Panc1 (cell line): ENCODE measurements around the gene XBP1. TPM values are rescaled to one million over a fixed set of nuclear protein-coding genes. Genes with fewer than 3 reads are reported as not detected.

Experiments used
- ATAC-seq: fragments of 200-7000 bp; cut with Tn5 transposase; 2 replicates; pipeline ENCODE4 v1.9.1; 2020; ENCODE audit warnings: mild to moderate bottlenecking, moderate library complexity
- BruUV-seq: library from RNA; stranded (reverse); fragments of 400-500 nt; replicated peaks from 2 replicates; lab custom pipeline; 2021; lab: Mats Ljungman, UMichigan
- CTCF ChIA-PET: fragments of 300-600 bp; sonication (Branson Sonifier 250); formaldehyde crosslinking; loops from one replicate; lab custom pipeline; 2022; ENCODE audit warnings: antibody characterized with exemption; lab: Charles Lee
- POLR2A ChIA-PET: fragments of 300-600 bp; sonication (Branson Sonifier 250); formaldehyde crosslinking; loops from one replicate; lab custom pipeline; 2022; ENCODE audit warnings: antibody characterized with exemption; lab: Charles Lee
- DNase-seq: peaks from one replicate; pipeline ENCODE4 v3.0.0-alpha.2; 2010; ENCODE audit warnings: low read depth, low spot score
- H3K27ac ChIP-seq: 2 replicates; pipeline ENCODE4 v1.5.1; 2011; ENCODE audit warnings: mild to moderate bottlenecking, low read length, inconsistent platforms
- H3K27me3 ChIP-seq: fragments of 200-500 bp; sonication (Bioruptor generic); 2 replicates; pipeline ENCODE4 v1.6.0; 2014; ENCODE audit warnings: low read length, inconsistent platforms; ENCODE audit not compliant: control insufficient read depth, insufficient read depth
- H3K36me3 ChIP-seq: fragments of 200-500 bp; sonication (Bioruptor generic); 2 replicates; pipeline ENCODE4 v1.5.1; 2014; ENCODE audit warnings: inconsistent platforms, mild to moderate bottlenecking, low read length, moderate library complexity; ENCODE audit not compliant: control insufficient read depth, insufficient read depth
- H3K4me1 ChIP-seq: 2 replicates; pipeline ENCODE4 v1.5.1; 2011; ENCODE audit warnings: inconsistent platforms, mild to moderate bottlenecking, low read length, moderate library complexity; ENCODE audit not compliant: control insufficient read depth, insufficient read depth
- H3K4me3 ChIP-seq, 2 experiments: 2 replicates each; pipeline ENCODE4 v1.5.1; 2011 to 2012; ENCODE audit warnings: low read depth in 2 of 2, low read length in 2 of 2, mild to moderate bottlenecking in 2 of 2, inconsistent platforms in 1 of 2, moderate library complexity in 1 of 2
- H3K9me3 ChIP-seq: fragments of 200-500 bp; sonication (Bioruptor generic); 2 replicates; pipeline ENCODE4 v1.5.1; 2014; ENCODE audit warnings: low read depth, mild to moderate bottlenecking, inconsistent platforms, low read length, moderate library complexity; ENCODE audit not compliant: control insufficient read depth, insufficient read depth
- POLR2AphosphoS5 ChIP-seq: IDR thresholded peaks from 2 replicates; pipeline ENCODE4 v1.6.1; 2012; ENCODE audit warnings: mild to moderate bottlenecking, low read depth, low read length, moderate library complexity
- SIN3A ChIP-seq: IDR thresholded peaks from 2 replicates; pipeline ENCODE4 v1.6.1; 2012; ENCODE audit warnings: low read depth, mild to moderate bottlenecking, low read length, moderate library complexity, borderline replicate concordance; ENCODE audit not compliant: insufficient read depth
- TCF7L2 ChIP-seq: IDR thresholded peaks from 2 replicates; pipeline ENCODE4 v1.6.1; 2011; ENCODE audit warnings: mild to moderate bottlenecking, low read depth, low read length, inconsistent platforms
- in situ Hi-C: cut with HindIII; loops from 2 replicates; pipeline ENCODE4 v1.10.0; 2016; ENCODE audit warnings: low sequenced_read_pairs, low pct_unique_long_range_greater_than_20kb
- intact Hi-C: fragments of 100-400 bp; cut with micrococcal nuclease; formaldehyde crosslinking; loops from one replicate; pipeline ENCODE4 v1.10.0; 2022; ENCODE audit not compliant: unreplicated experiment
- total RNA-seq: library from RNA; stranded (reverse); gene quantifications from one replicate; pipeline ENCODE4 v1.2.1, GENCODE V29; 2021; ENCODE audit not compliant: unreplicated experiment
- TF ChIP-seq, protein P1 (sequence below): fragments of 450-650 bp; IDR thresholded peaks from 2 replicates; pipeline ENCODE4 v1.5.1; 2017; ENCODE audit warnings: mild to moderate bottlenecking
- TF ChIP-seq, protein P2 (sequence below), 2 experiments: IDR thresholded peaks; 2 replicates each; pipeline ENCODE4 v1.6.1; 2011 to 2012; ENCODE audit warnings: low read depth in 2 of 2, control low read depth in 1 of 2, low read length in 1 of 2, mild to moderate bottlenecking in 1 of 2, moderate library complexity in 1 of 2; ENCODE audit not compliant: insufficient read depth in 1 of 2

The XBP1 gene
- total RNA-seq, 1 experiment from 2014 or later: 48.8 TPM

DNA sequence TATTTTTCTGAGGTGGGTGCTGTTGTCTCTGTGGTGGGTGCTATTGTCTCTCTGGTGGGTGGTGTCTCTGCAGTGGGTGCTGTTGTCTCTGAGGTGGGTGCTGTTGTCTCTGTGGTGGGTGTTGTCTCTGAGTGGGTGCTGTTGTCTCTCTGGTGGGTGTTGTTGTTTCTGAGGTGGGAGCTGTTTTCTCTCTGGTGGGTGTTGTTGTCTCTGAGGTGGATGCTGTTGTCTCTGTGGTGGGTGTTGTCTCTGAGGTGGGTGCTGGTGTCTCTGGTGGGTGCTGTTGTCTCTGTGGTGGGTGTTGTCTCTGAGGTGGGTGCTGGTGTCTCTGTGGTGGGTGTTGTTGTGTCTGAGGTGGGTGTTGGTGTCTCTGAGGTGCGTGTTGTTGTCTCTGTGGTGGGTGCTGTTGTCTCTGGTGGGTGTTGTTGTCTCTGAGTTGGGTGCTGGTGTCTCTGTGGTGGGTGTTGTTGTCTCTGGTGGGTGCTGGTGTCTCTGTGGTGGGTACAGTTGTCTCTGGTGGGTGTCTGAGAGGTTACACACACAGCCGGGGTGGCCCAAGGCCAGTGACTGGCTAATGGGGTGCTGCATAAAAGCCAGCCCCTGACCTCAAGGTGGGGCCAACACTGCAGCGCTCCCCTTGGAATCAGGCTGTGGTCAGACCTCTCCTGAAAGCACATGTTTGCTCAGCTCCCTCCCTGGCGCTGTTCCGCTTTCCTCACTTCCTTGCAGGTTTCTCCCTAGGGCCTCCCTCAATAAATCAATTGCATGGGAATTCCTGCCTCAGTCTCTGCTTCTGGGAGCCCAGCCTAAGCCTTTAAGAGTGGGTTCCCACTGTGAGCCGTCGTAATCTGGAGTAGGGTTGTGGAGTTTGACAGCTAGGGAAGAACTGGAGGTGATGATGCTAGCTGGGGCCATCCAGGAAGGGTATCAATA, 31.0 kb upstream of the XBP1 start:
- no TSS peak for BruUV-seq
- ATAC-seq (no peak), DNase-seq (no peak)
- Histone ChIP-seq H3K4me1 (no peaks in the 10 kb centered on the region), H3K36me3 (no peaks in the 10 kb centered on the region), H3K27me3 (no peaks in the 10 kb centered on the region), H3K4me3 (no peak overlapping the region), H3K27ac (no peak overlapping the region), H3K9me3 (no peaks in the 10 kb centered on the region)
- in situ Hi-C loops (no loop called here), intact Hi-C loops (no loop called here)
- POLR2A ChIA-PET: no interaction called here
- CTCF ChIA-PET: no interaction called here
- TF ChIP-seq POLR2AphosphoS5: no peak

DNA sequence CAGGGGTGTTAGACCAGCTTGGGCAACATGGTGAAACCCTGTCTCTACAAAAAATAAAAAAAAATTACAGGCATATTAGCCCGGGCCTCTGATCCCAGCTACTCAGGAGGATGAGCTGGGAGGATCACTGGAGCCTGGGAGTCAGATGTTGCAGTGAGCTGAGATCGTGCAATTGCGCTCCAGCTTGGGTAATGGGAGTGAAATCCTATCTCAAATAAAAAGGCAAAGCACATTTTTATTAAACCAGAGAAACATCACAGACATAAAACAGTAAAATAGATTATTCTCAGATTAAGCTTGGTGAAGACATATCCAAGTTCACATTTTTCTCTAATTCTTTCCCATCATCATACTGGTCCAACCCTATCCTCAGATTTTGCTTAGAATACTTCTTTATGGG, 30.1 kb upstream of the XBP1 start:
- Histone ChIP-seq H3K4me3 (no peak overlapping the region), H3K27ac (no peak overlapping the region), H3K9me3 (no peaks in the 10 kb centered on the region), H3K27me3 (no peaks in the 10 kb centered on the region), H3K4me1 (no peaks in the 10 kb centered on the region), H3K36me3 (no peaks in the 10 kb centered on the region)
- no peak for DNase-seq
- BruUV-seq: no TSS peak
- ChIA-PET CTCF (no interaction called here), POLR2A (no interaction called here)
- TF ChIP-seq POLR2AphosphoS5: no peak
- TF ChIP-seq SIN3A: no peak
- TF ChIP-seq, protein P1, sequence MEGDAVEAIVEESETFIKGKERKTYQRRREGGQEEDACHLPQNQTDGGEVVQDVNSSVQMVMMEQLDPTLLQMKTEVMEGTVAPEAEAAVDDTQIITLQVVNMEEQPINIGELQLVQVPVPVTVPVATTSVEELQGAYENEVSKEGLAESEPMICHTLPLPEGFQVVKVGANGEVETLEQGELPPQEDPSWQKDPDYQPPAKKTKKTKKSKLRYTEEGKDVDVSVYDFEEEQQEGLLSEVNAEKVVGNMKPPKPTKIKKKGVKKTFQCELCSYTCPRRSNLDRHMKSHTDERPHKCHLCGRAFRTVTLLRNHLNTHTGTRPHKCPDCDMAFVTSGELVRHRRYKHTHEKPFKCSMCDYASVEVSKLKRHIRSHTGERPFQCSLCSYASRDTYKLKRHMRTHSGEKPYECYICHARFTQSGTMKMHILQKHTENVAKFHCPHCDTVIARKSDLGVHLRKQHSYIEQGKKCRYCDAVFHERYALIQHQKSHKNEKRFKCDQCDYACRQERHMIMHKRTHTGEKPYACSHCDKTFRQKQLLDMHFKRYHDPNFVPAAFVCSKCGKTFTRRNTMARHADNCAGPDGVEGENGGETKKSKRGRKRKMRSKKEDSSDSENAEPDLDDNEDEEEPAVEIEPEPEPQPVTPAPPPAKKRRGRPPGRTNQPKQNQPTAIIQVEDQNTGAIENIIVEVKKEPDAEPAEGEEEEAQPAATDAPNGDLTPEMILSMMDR: no peak
- no peak for TF ChIP-seq TCF7L2
- TF ChIP-seq, protein P2, sequence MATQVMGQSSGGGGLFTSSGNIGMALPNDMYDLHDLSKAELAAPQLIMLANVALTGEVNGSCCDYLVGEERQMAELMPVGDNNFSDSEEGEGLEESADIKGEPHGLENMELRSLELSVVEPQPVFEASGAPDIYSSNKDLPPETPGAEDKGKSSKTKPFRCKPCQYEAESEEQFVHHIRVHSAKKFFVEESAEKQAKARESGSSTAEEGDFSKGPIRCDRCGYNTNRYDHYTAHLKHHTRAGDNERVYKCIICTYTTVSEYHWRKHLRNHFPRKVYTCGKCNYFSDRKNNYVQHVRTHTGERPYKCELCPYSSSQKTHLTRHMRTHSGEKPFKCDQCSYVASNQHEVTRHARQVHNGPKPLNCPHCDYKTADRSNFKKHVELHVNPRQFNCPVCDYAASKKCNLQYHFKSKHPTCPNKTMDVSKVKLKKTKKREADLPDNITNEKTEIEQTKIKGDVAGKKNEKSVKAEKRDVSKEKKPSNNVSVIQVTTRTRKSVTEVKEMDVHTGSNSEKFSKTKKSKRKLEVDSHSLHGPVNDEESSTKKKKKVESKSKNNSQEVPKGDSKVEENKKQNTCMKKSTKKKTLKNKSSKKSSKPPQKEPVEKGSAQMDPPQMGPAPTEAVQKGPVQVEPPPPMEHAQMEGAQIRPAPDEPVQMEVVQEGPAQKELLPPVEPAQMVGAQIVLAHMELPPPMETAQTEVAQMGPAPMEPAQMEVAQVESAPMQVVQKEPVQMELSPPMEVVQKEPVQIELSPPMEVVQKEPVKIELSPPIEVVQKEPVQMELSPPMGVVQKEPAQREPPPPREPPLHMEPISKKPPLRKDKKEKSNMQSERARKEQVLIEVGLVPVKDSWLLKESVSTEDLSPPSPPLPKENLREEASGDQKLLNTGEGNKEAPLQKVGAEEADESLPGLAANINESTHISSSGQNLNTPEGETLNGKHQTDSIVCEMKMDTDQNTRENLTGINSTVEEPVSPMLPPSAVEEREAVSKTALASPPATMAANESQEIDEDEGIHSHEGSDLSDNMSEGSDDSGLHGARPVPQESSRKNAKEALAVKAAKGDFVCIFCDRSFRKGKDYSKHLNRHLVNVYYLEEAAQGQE (IDR thresholded peaks at IDR 0.05; ENCODE audit: insufficient read depth in 1 of 2, low read depth in 2 of 2, low read length in 1 of 2): no peak
- in situ Hi-C loops: no loop called here
- intact Hi-C loops: no loop called here
- no peak for ATAC-seq
